Astrocyte (in vitro differentiated cells and primary cell): ENCODE results near the gene MYOF.

Source experiments
- EZH2 ChIP-seq: IDR thresholded peaks from 2 replicates; pipeline ENCODE4 v1.6.1; 2012; ENCODE audit warnings: mild to moderate bottlenecking, low read length, inconsistent platforms; ENCODE audit not compliant: insufficient read depth
- TF ChIP-seq, protein P1 (sequence below): IDR thresholded peaks from 2 replicates; pipeline ENCODE4 v1.5.1; 2011; ENCODE audit warnings: low read depth, mild to moderate bottlenecking, inconsistent platforms, low read length, moderate library complexity; ENCODE audit not compliant: insufficient read depth

DNA sequence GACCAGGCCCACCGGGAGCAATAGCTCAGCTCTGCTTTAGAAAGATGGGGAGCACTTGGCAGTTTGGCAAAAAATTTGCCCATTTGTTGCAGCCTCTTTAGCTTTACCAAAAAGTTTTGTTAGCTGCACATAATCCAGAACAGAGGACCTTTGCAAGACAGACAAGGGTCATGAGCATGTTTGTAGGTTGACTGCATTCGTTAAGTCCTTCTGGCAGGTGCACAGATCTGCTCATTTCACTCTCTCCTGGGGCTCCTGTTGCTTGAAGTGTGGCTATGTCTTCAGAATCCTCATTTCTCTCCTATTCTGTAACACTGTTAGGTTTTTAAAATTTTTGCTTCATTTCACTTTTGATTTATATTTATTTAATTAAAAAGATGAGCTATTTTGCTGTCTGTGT lies 96.8 kb downstream of the MYOF start:
- TF ChIP-seq, protein P1, sequence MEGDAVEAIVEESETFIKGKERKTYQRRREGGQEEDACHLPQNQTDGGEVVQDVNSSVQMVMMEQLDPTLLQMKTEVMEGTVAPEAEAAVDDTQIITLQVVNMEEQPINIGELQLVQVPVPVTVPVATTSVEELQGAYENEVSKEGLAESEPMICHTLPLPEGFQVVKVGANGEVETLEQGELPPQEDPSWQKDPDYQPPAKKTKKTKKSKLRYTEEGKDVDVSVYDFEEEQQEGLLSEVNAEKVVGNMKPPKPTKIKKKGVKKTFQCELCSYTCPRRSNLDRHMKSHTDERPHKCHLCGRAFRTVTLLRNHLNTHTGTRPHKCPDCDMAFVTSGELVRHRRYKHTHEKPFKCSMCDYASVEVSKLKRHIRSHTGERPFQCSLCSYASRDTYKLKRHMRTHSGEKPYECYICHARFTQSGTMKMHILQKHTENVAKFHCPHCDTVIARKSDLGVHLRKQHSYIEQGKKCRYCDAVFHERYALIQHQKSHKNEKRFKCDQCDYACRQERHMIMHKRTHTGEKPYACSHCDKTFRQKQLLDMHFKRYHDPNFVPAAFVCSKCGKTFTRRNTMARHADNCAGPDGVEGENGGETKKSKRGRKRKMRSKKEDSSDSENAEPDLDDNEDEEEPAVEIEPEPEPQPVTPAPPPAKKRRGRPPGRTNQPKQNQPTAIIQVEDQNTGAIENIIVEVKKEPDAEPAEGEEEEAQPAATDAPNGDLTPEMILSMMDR: no peak
- no peak for TF ChIP-seq EZH2
